Loucy (cell line): ENCODE measurements around the gene PARK7.

ENCODE experiments used
- H2AFZ ChIP-seq: fragments of 200-600 bp; sonication (generic); 2 replicates; pipeline ENCODE4 v1.6.0; 2016; ENCODE audit warnings: antibody characterized with exemption, mild to moderate bottlenecking, low read length, moderate library complexity
- H3F3A ChIP-seq: fragments of 200-600 bp; 2 replicates; pipeline ENCODE4 v1.6.0; 2016; ENCODE audit warnings: antibody characterized with exemption, low read depth, mild to moderate bottlenecking
- H3K27me3 ChIP-seq: fragments of 200-600 bp; sonication (generic); 2 replicates; pipeline ENCODE4 v1.6.1; 2014; ENCODE audit warnings: low read length, mild to moderate bottlenecking; ENCODE audit not compliant: insufficient read depth, poor library complexity, severe bottlenecking
- H3K36me3 ChIP-seq: fragments of 200-600 bp; sonication (generic); 2 replicates; pipeline ENCODE4 v1.6.1; 2016; ENCODE audit warnings: low read length; ENCODE audit not compliant: insufficient read depth
- H3K4me1 ChIP-seq: fragments of 200-600 bp; sonication (generic); 2 replicates; pipeline ENCODE4 v1.5.1; 2014; ENCODE audit warnings: low read length, mild to moderate bottlenecking; ENCODE audit not compliant: insufficient read depth, poor library complexity, severe bottlenecking
- H3K4me2 ChIP-seq: fragments of 200-600 bp; sonication (generic); 2 replicates; pipeline ENCODE4 v1.6.0; 2014; ENCODE audit warnings: antibody characterized with exemption, low read length, low read depth, mild to moderate bottlenecking; ENCODE audit not compliant: poor library complexity, severe bottlenecking
- H3K4me3 ChIP-seq: fragments of 200-600 bp; sonication (generic); 2 replicates; pipeline ENCODE4 v1.5.1; 2014; ENCODE audit warnings: low read length, mild to moderate bottlenecking, mixed read lengths; ENCODE audit not compliant: poor library complexity, severe bottlenecking
- H3K79me2 ChIP-seq: fragments of 200-600 bp; sonication (generic); 2 replicates; pipeline ENCODE4 v1.6.1; 2014; ENCODE audit warnings: low read length; ENCODE audit not compliant: insufficient read depth
- H3K9ac ChIP-seq: fragments of 200-600 bp; sonication (generic); 2 replicates; pipeline ENCODE4 v1.6.0; 2014; ENCODE audit warnings: mild to moderate bottlenecking, low read depth, low read length, moderate library complexity; ENCODE audit not compliant: poor library complexity, severe bottlenecking
- H3K9me2 ChIP-seq: fragments of 200-600 bp; sonication (generic); replicated peaks from 2 replicates; pipeline ENCODE4 v1.6.1; 2016; ENCODE audit warnings: low read depth, low read length, mixed read lengths
- H3K9me3 ChIP-seq: fragments of 200-600 bp; sonication (generic); 2 replicates; pipeline ENCODE4 v1.6.1; 2014; ENCODE audit warnings: mild to moderate bottlenecking, antibody characterized with exemption, low read length, low read depth; ENCODE audit not compliant: insufficient read depth
- H4K20me1 ChIP-seq: fragments of 200-600 bp; sonication (generic); 2 replicates; pipeline ENCODE4 v1.6.0; 2014; ENCODE audit warnings: antibody characterized with exemption, low read length, mild to moderate bottlenecking; ENCODE audit not compliant: insufficient read depth, poor library complexity, severe bottlenecking
- CTCF ChIP-seq: fragments of 200-600 bp; sonication (generic); conservative IDR thresholded peaks from 2 replicates; pipeline ENCODE4 v1.5.1; 2014; ENCODE audit warnings: mild to moderate bottlenecking, antibody characterized with exemption, low read length
- EZH2phosphoT487 ChIP-seq: fragments of 200-600 bp; IDR thresholded peaks from 2 replicates; pipeline ENCODE4 v1.6.1; 2018; ENCODE audit warnings: antibody characterized with exemption, mild to moderate bottlenecking, moderate library complexity, borderline replicate concordance

The PARK7 gene

GRCh38 chr1:7992885-7993284, 31.4 kb downstream of the PARK7 start:
- H3K4me1 ChIP-seq, result no peaks in the 10 kb centered on the region
- H3K9me3 ChIP-seq, result no peaks in the 10 kb centered on the region
- H3K79me2 ChIP-seq, result no peaks in the 10 kb centered on the region
- H3K36me3 ChIP-seq, result peaks cover 8% of the 10 kb centered on the region; the same call in 1 of the 2 replicates
- H3F3A ChIP-seq, result no peaks in the 10 kb centered on the region
- no peaks in the 10 kb centered on the region for H3K27me3 ChIP-seq
- TF ChIP-seq CTCF, result no peak
- no peak for TF ChIP-seq EZH2phosphoT487
- no peak overlapping the region for H3K4me2 ChIP-seq
- no peak overlapping the region for H3K9ac ChIP-seq
- no peaks in the 10 kb centered on the region for H4K20me1 ChIP-seq
- no peak overlapping the region for H3K4me3 ChIP-seq
- H2AFZ ChIP-seq, result no peak overlapping the region
- H3K9me2 ChIP-seq, result no peaks in the 10 kb centered on the region

DNA sequence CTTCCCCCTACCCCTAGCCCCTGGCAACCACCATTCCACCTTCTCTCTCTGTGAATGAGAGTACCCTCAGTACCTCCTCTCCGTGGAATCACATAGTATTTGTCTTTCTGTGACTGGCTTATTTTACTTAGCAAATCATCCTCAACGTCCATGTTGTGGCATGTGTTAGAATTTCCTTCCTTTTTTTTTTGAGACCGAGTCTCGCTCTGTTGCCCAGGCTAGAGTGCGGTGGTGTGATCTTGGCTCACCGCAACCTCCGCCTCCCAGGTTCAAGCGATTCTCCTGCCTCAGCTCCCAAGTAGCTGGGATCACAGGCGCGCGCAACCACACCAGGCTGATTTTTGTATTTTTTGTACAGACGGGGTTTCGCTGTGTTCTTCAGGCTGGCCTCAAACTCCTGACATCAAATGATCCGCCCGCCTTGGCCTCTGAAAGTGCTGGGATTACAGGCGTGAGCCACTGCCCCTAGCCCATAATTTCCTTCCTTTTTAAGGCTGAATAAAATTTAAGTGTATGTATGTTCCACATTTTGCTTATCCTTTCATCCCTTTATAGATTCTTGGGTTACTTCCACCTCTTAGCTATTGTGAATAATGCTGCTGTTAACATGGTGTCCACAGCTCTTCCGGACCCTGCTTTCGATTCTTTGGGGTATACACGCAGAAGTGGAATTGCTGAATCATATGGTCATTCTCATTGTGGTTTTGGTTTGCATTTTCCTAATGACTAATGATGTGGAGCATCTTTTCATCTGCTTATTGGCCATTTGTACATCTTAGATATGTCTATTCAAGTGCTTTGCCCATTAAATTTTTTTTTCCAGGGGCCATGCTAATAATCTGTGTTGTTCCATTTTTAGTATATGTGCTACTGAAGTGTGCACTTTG, 32.3 kb downstream of the PARK7 start:
- no peak overlapping the region for H3K4me2 ChIP-seq
- H3K9ac ChIP-seq, result no peak overlapping the region
- H3K79me2 ChIP-seq, result no peaks in the 10 kb centered on the region

GRCh38 chr1:7994827-7995226, 33.3 kb downstream of the PARK7 start:
- no peaks in the 10 kb centered on the region for H3K4me1 ChIP-seq
- H3K9me2 ChIP-seq, result no peaks in the 10 kb centered on the region
- peaks cover 7% of the 10 kb centered on the region; the same call in 1 of the 2 replicates for H3K36me3 ChIP-seq
- H3K4me3 ChIP-seq, result no peak overlapping the region
- no peaks in the 10 kb centered on the region for H3K27me3 ChIP-seq
- no peak overlapping the region for H2AFZ ChIP-seq
- no peaks in the 10 kb centered on the region for H3K79me2 ChIP-seq
- H4K20me1 ChIP-seq, result no peaks in the 10 kb centered on the region
- H3K9ac ChIP-seq, result no peak overlapping the region
- TF ChIP-seq EZH2phosphoT487 (no peak), CTCF (no peak)
- H3K9me3 ChIP-seq, result no peaks in the 10 kb centered on the region
- no peak overlapping the region for H3K4me2 ChIP-seq
- H3F3A ChIP-seq, result no peaks in the 10 kb centered on the region

More for the DNA sequence above, 32.3 kb downstream of the PARK7 start:
- Histone ChIP-seq H3K4me1 (no peaks in the 10 kb centered on the region), H3K9me2 (no peaks in the 10 kb centered on the region), H3K9me3 (no peaks in the 10 kb centered on the region), H3F3A (no peaks in the 10 kb centered on the region), H3K4me3 (no peak overlapping the region), H3K27me3 (no peaks in the 10 kb centered on the region), H3K36me3 (peaks cover 8% of the 10 kb centered on the region; the same call in 1 of the 2 replicates), H2AFZ (no peak overlapping the region), H4K20me1 (no peaks in the 10 kb centered on the region)
- TF ChIP-seq EZH2phosphoT487 (no peak), CTCF (no peak)
